Gastrocnemius medialis (tissue), 4 donors: ENCODE measurements around the gene SPATA25.

ENCODE experiments used
- CTCF ChIP-seq, 5 experiments: fragments of 450-650 bp in 3 of 5; fragments of 200-600 bp in 2 of 5; sonication (generic) in 2 of 5; IDR thresholded peaks in 4 of 5; conservative IDR thresholded peaks in 1 of 5; 1 replicate in 4 of 5; 2 replicates in 1 of 5; pipeline ENCODE4 v1.5.1; 2016 to 2019; ENCODE audit warnings: antibody characterized with exemption in 5 of 5, mild to moderate bottlenecking in 3 of 5, moderate library complexity in 3 of 5
- POLR2A ChIP-seq, 2 donors: fragments of 450-650 bp; IDR thresholded peaks; one replicate each; pipeline ENCODE4 v1.6.1; 2017; ENCODE audit warnings: antibody characterized with exemption in 2 of 2, mild to moderate bottlenecking in 2 of 2, moderate library complexity in 2 of 2

- TF ChIP-seq CTCF (IDR thresholded peaks at IDR 0.05 in 4 of 5, conservative IDR thresholded peaks at IDR 0.05 in 1 of 5), result no peak
- no peak for TF ChIP-seq POLR2A (IDR thresholded peaks at IDR 0.05)
These were observed 45.1 kb downstream of the SPATA25 start for GRCh38 chr20:45842169-45842812.
